ENCODE data around the gene UNC13B. TPM values are rescaled to one million over a fixed set of nuclear protein-coding genes. Genes with fewer than 3 reads are reported as not detected.

UNC13B gene
- total RNA-seq, 1 experiment from 2014 or later = not detected

DNA sequence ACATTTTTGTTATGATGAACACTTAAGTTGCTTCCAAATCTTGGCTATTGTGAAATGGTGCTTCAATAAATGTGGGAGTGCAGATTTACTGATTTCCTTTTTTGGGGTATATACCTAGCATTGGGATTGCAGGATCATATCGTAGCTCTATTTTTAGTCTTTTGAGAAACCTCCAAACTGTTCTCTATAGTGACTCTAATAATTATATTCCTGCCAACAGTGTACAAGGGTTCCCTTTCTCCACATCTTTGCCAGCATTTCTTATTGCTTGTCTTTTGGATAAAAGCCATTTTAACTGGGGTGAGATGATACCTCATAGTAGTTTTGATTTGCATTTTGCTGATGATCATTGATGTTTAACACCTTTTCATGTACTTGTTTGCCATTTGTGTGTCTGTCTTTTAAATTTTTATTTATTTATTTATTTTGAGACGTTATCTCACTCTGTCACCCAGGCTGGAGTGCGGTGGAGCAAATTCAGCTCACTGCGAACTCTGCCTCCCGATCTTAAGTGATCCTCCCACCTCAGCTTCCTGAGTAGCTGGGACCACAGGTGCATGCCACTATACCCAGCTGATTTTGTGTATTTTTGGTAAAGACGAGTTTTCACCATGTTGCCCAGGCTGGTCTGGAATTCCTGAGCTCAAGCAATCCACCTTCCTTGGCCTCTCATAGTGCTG lies 59.0 kb downstream of the UNC13B start:
- no peak overlapping the region for H3K27ac ChIP-seq (ENCODE audit: low read length)
- no peaks in the 10 kb centered on the region for H3K9me3 ChIP-seq (ENCODE audit: low read length)
- no peak overlapping the region for H3K9ac ChIP-seq (ENCODE audit: low read length)
- H2AFZ ChIP-seq (ENCODE audit: low read length) = no peak overlapping the region
- H3K4me3 ChIP-seq (ENCODE audit: low read length) = no peak overlapping the region
- H3K9me2 ChIP-seq (replicated peaks; ENCODE audit: insufficient read depth, low read length) = no peaks in the 10 kb centered on the region
- no peaks in the 10 kb centered on the region for H4K20me1 ChIP-seq (ENCODE audit: insufficient read depth, low read depth, low read length)
- H3K4me2 ChIP-seq (ENCODE audit: low read depth, low read length, poor library complexity, severe bottlenecking) = no peak overlapping the region
- no peaks in the 10 kb centered on the region for H3K27me3 ChIP-seq (ENCODE audit: low read length)
- H3K79me2 ChIP-seq (ENCODE audit: low read length) = no peaks in the 10 kb centered on the region
- no peaks in the 10 kb centered on the region for H3K36me3 ChIP-seq (ENCODE audit: insufficient read depth, low read length)
- no peaks in the 10 kb centered on the region for H3K4me1 ChIP-seq (ENCODE audit: low read length)
- no peak for DNase-seq

DNA sequence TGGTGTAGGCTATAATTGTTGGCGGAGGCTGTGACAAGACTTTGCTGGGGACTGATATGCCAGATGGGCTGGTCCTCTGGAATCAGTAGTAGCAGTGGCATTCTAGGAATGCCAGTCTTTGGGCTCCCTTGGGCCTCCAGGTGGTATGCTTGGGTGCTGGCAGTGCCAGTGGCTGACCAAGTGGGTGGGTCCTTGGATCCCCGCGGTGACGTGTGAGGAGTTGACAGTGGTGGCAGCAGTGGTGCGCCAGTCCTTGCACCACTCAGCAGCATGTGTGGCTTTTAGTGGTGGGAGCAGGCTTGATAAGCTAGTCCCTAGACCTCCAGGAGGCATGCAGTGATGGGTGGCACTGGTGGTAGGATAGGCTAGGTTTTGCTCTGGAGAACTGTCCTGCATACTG lies 63.9 kb downstream of the UNC13B start:
- no peaks in the 10 kb centered on the region for H3K36me3 ChIP-seq (ENCODE audit: insufficient read depth, low read length)
- H3K27me3 ChIP-seq (ENCODE audit: low read length) = no peaks in the 10 kb centered on the region
- H3K9me2 ChIP-seq (replicated peaks; ENCODE audit: insufficient read depth, low read length) = no peaks in the 10 kb centered on the region
- no peak overlapping the region for H3K9ac ChIP-seq (ENCODE audit: low read length)
- no peak for DNase-seq
- no peak overlapping the region for H3K4me3 ChIP-seq (ENCODE audit: low read length)
- no peak overlapping the region for H3K4me2 ChIP-seq (ENCODE audit: low read depth, low read length, poor library complexity, severe bottlenecking)
- no peaks in the 10 kb centered on the region for H3K79me2 ChIP-seq (ENCODE audit: low read length)
- no peak overlapping the region for H3K27ac ChIP-seq (ENCODE audit: low read length)
- H4K20me1 ChIP-seq (ENCODE audit: insufficient read depth, low read depth, low read length) = no peaks in the 10 kb centered on the region
- H3K4me1 ChIP-seq (ENCODE audit: low read length) = no peaks in the 10 kb centered on the region
- H2AFZ ChIP-seq (ENCODE audit: low read length) = no peak overlapping the region
- no peaks in the 10 kb centered on the region for H3K9me3 ChIP-seq (ENCODE audit: low read length)

DNA sequence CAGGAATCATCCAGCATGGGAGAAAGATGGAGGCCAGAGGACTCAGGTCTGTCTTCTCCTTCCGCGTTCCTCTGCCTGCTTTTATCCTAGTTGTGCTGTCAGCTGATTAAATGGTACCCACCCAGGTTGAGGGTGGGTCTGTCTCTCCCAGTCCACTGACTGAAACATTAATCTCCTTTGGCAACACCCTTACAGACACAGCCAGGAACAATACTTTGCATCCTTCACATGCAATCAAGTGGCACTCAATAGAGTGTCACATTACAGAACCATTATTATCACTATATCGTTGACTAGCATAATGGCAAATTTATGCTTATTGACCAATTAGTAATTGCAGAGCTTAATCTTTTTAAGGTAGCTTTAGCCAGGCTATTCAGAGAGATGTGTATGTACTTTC lies 64.8 kb downstream of the UNC13B start:
- no peaks in the 10 kb centered on the region for H3K9me2 ChIP-seq (replicated peaks; ENCODE audit: insufficient read depth, low read length)
- H3K27me3 ChIP-seq (ENCODE audit: low read length) = no peaks in the 10 kb centered on the region
- H3K27ac ChIP-seq (ENCODE audit: low read length) = no peak overlapping the region
- no peaks in the 10 kb centered on the region for H3K79me2 ChIP-seq (ENCODE audit: low read length)
- DNase-seq = no peak
- no peak overlapping the region for H3K9ac ChIP-seq (ENCODE audit: low read length)
- H2AFZ ChIP-seq (ENCODE audit: low read length) = no peak overlapping the region
- no peaks in the 10 kb centered on the region for H3K4me1 ChIP-seq (ENCODE audit: low read length)
- no peaks in the 10 kb centered on the region for H4K20me1 ChIP-seq (ENCODE audit: insufficient read depth, low read depth, low read length)
- no peaks in the 10 kb centered on the region for H3K9me3 ChIP-seq (ENCODE audit: low read length)
- no peak overlapping the region for H3K4me3 ChIP-seq (ENCODE audit: low read length)
- H3K36me3 ChIP-seq (ENCODE audit: insufficient read depth, low read length) = no peaks in the 10 kb centered on the region
- no peak overlapping the region for H3K4me2 ChIP-seq (ENCODE audit: low read depth, low read length, poor library complexity, severe bottlenecking)

DNA sequence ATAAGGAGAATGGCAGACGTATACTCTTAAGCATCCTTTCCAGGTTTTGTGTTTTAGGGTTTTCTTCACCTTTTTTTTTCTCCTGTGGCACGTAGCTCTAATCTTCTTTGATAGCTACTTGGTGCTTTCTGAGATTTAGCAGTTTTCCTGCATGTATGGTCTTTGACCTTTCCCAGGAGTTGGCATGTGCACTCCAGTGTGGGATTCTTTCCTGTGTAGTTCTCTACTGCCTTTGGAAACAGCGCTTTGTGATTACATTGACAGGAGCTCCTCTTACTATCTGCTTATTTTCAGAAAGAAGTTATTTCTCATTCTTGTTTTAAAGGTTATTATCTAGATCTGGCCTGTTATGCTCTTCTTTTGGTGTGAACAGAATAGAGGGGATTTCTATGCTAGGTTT lies 65.5 kb downstream of the UNC13B start:
- Histone ChIP-seq H3K9me3 (ENCODE audit: low read length) (no peaks in the 10 kb centered on the region), H3K27me3 (ENCODE audit: low read length) (no peaks in the 10 kb centered on the region), H3K4me3 (ENCODE audit: low read length) (no peak overlapping the region), H3K4me2 (ENCODE audit: low read depth, low read length, poor library complexity, severe bottlenecking) (no peak overlapping the region), H3K4me1 (ENCODE audit: low read length) (no peaks in the 10 kb centered on the region), H3K9ac (ENCODE audit: low read length) (no peak overlapping the region), H3K36me3 (ENCODE audit: insufficient read depth, low read length) (no peaks in the 10 kb centered on the region), H4K20me1 (ENCODE audit: insufficient read depth, low read depth, low read length) (no peaks in the 10 kb centered on the region), H3K9me2 (replicated peaks; ENCODE audit: insufficient read depth, low read length) (no peaks in the 10 kb centered on the region), H2AFZ (ENCODE audit: low read length) (no peak overlapping the region), H3K27ac (ENCODE audit: low read length) (no peak overlapping the region), H3K79me2 (ENCODE audit: low read length) (no peaks in the 10 kb centered on the region)
- no peak for DNase-seq

DNA sequence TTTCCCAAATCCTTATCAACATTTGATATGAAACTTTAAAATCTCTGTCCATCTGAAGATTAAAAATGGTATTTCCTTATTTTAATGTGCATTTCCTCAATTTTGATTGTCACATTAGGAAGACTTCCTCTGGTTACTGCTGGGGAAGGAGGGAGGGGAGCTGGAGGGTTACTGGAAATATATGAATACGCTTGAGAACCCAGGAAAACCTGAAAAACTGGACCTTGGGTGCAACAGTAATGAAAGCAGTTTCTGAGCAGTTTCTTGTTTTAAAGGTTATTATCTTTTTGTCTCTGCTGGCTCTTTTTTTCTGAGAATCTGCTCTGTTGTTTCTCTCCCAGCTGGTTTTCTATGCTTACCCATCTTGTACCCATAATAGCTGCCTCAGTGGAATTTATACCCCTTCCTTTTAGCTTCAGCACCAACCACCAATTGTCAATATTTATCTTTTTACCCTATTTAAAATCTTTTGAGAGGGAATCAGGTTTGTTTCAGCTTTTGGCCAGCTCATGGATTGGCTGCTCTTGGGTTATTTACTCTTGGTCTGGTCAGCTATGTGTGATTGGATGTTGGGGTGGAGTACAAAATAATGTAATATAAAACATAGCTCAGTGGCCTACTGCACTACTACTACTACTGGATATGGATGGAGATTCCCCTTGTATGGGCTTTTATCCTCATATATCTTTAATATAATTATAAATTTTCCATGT lies 67.4 kb downstream of the UNC13B start:
- H3K27me3 ChIP-seq (ENCODE audit: low read length) = no peaks in the 10 kb centered on the region

DNA sequence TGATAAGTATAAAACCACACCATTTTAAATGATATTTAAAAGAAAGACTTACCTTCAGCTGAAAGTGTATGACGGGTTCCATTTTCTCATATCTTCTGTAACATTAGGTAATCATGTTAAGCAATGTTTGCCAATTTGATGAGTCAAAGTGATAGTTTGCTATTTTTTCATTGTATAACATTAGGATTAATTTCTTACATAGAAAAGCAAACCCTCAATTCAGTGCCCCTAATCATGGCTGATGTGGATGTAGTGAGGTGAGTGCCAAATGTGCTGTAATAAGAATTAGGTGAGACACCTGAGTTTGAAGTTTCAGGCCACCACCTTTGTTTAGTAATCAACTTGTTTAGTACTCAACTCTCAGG lies 68.0 kb downstream of the UNC13B start:
- no peaks in the 10 kb centered on the region for H3K9me3 ChIP-seq (ENCODE audit: low read length)

More for the DNA sequence above, 67.4 kb downstream of the UNC13B start:
- no peak overlapping the region for H3K27ac ChIP-seq (ENCODE audit: low read length)
- no peaks in the 10 kb centered on the region for H4K20me1 ChIP-seq (ENCODE audit: insufficient read depth, low read depth, low read length)
- H3K36me3 ChIP-seq (ENCODE audit: insufficient read depth, low read length) = no peaks in the 10 kb centered on the region
- no peaks in the 10 kb centered on the region for H3K9me3 ChIP-seq (ENCODE audit: low read length)
- no peaks in the 10 kb centered on the region for H3K9me2 ChIP-seq (replicated peaks; ENCODE audit: insufficient read depth, low read length)
- H3K4me3 ChIP-seq (ENCODE audit: low read length) = no peak overlapping the region
- no peaks in the 10 kb centered on the region for H3K79me2 ChIP-seq (ENCODE audit: low read length)
- no peaks in the 10 kb centered on the region for H3K4me1 ChIP-seq (ENCODE audit: low read length)
- DNase-seq = no peak
- H2AFZ ChIP-seq (ENCODE audit: low read length) = no peak overlapping the region
- no peak overlapping the region for H3K9ac ChIP-seq (ENCODE audit: low read length)
- no peak overlapping the region for H3K4me2 ChIP-seq (ENCODE audit: low read depth, low read length, poor library complexity, severe bottlenecking)

DNA sequence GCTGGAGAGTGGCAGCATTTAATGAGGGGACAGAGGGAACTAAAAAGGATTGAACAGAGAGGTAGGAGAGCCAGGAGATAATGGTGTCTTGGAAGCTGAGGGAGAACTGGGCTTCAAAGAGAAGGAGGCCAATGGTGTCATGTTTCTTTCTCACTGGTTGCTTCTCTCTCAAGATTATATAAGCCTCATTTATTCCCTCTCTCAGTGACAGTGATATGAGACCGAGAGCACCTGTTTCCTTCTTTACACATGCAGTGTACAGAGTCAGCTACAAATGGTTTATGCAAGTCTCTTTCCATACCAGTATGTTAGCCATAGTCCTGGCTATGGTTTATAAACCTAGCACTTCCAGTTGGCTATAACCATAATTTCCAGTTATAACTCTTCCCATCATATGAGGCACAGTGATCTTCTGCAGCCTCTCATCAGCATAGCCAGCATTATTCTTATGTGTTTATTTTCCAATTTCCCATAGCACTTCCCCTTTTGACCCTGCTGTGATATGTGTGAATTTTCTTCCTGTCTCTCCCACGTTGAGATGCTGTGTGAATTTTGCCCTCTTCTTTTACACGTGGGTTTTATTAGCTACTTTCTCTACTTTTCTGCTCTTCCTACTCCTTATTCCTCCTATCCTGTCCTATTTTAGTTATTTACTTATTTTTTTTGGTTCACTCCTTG lies 71.2 kb downstream of the UNC13B start:
- no peak overlapping the region for H3K4me2 ChIP-seq (ENCODE audit: low read depth, low read length, poor library complexity, severe bottlenecking)
- no peak overlapping the region for H3K9ac ChIP-seq (ENCODE audit: low read length)
- no peak for DNase-seq
- no peaks in the 10 kb centered on the region for H4K20me1 ChIP-seq (ENCODE audit: insufficient read depth, low read depth, low read length)
- H3K4me1 ChIP-seq (ENCODE audit: low read length) = no peaks in the 10 kb centered on the region; the same call in 1 of the 2 replicates
- no peaks in the 10 kb centered on the region for H3K9me2 ChIP-seq (replicated peaks; ENCODE audit: insufficient read depth, low read length)
- no peaks in the 10 kb centered on the region for H3K79me2 ChIP-seq (ENCODE audit: low read length)
- H3K36me3 ChIP-seq (ENCODE audit: insufficient read depth, low read length) = no peaks in the 10 kb centered on the region
- H3K4me3 ChIP-seq (ENCODE audit: low read length) = no peak overlapping the region
- no peaks in the 10 kb centered on the region for H3K9me3 ChIP-seq (ENCODE audit: low read length)
- H2AFZ ChIP-seq (ENCODE audit: low read length) = no peak overlapping the region
- no peaks in the 10 kb centered on the region for H3K27me3 ChIP-seq (ENCODE audit: low read length)
- no peak overlapping the region for H3K27ac ChIP-seq (ENCODE audit: low read length)

More for the DNA sequence above, 68.0 kb downstream of the UNC13B start:
- H3K27me3 ChIP-seq (ENCODE audit: low read length) = no peaks in the 10 kb centered on the region
- no peaks in the 10 kb centered on the region for H3K79me2 ChIP-seq (ENCODE audit: low read length)
- H3K4me2 ChIP-seq (ENCODE audit: low read depth, low read length, poor library complexity, severe bottlenecking) = no peak overlapping the region
- no peaks in the 10 kb centered on the region for H3K9me2 ChIP-seq (replicated peaks; ENCODE audit: insufficient read depth, low read length)
- no peak for DNase-seq
- no peaks in the 10 kb centered on the region for H3K36me3 ChIP-seq (ENCODE audit: insufficient read depth, low read length)
- H2AFZ ChIP-seq (ENCODE audit: low read length) = no peak overlapping the region
- no peak overlapping the region for H3K27ac ChIP-seq (ENCODE audit: low read length)
- H3K4me1 ChIP-seq (ENCODE audit: low read length) = no peaks in the 10 kb centered on the region
- no peak overlapping the region for H3K4me3 ChIP-seq (ENCODE audit: low read length)
- no peak overlapping the region for H3K9ac ChIP-seq (ENCODE audit: low read length)
- no peaks in the 10 kb centered on the region for H4K20me1 ChIP-seq (ENCODE audit: insufficient read depth, low read depth, low read length)

DNA sequence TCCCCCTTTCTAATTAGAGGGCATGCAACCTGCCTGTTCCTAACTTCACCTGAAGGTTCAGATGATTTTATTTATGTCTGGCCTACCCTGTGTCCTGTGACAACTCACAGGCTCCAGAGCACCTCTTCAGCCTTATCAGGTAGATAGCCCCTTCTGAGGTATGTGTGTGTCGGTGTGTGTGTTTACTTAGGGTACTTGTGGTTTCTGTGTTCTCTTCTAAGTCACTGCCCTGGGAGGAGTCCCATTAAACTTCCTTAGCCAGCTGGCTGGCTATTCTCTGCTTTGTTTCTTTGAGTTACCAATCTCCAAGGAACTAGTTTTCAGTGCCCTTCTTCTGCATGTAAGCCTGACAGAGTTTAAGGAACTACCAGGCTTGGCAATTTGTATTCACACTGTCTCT lies 74.9 kb downstream of the UNC13B start:
- H3K79me2 ChIP-seq (ENCODE audit: low read length) = no peaks in the 10 kb centered on the region
- H3K4me1 ChIP-seq (ENCODE audit: low read length) = no peaks in the 10 kb centered on the region; the same call in 1 of the 2 replicates
- no peaks in the 10 kb centered on the region for H3K27me3 ChIP-seq (ENCODE audit: low read length)
- no peak overlapping the region for H3K4me3 ChIP-seq (ENCODE audit: low read length)
- no peaks in the 10 kb centered on the region for H3K9me3 ChIP-seq (ENCODE audit: low read length)
- DNase-seq = no peak
- H4K20me1 ChIP-seq (ENCODE audit: insufficient read depth, low read depth, low read length) = no peaks in the 10 kb centered on the region
- no peaks in the 10 kb centered on the region for H3K36me3 ChIP-seq (ENCODE audit: insufficient read depth, low read length)
- no peak overlapping the region for H3K4me2 ChIP-seq (ENCODE audit: low read depth, low read length, poor library complexity, severe bottlenecking)
- 0 out of 2 replicates have a peak, but pooled peaks cover 3% of the 10 kb centered on the region for H3K9me2 ChIP-seq (replicated peaks; ENCODE audit: insufficient read depth, low read length)
- no peak overlapping the region for H3K9ac ChIP-seq (ENCODE audit: low read length)
- no peak overlapping the region for H3K27ac ChIP-seq (ENCODE audit: low read length)
- no peak overlapping the region for H2AFZ ChIP-seq (ENCODE audit: low read length)

All from Karpas-422 (cell line).